ENCODE results near the gene GGA3.

- TF ChIP-seq CTCF (IDR thresholded peaks at IDR 0.05) (no peak), POLR2AphosphoS5 (IDR thresholded peaks at IDR 0.05) (no peak), EP300 (IDR thresholded peaks at IDR 0.05) (no peak)
These were observed 10.8 kb upstream of the GGA3 start for GRCh38 chr17:75271955-75272847.

Measured in stomach (tissue), 4 donors.